ENCODE data around the gene SLC6A6. TPM values are rescaled to one million over a fixed set of nuclear protein-coding genes. Genes with fewer than 3 reads are reported as not detected.

SLC6A6 gene
- total and polyA plus RNA-seq, 8 donors = 3.0 to 36.7 (median 19.7) TPM

DNA sequence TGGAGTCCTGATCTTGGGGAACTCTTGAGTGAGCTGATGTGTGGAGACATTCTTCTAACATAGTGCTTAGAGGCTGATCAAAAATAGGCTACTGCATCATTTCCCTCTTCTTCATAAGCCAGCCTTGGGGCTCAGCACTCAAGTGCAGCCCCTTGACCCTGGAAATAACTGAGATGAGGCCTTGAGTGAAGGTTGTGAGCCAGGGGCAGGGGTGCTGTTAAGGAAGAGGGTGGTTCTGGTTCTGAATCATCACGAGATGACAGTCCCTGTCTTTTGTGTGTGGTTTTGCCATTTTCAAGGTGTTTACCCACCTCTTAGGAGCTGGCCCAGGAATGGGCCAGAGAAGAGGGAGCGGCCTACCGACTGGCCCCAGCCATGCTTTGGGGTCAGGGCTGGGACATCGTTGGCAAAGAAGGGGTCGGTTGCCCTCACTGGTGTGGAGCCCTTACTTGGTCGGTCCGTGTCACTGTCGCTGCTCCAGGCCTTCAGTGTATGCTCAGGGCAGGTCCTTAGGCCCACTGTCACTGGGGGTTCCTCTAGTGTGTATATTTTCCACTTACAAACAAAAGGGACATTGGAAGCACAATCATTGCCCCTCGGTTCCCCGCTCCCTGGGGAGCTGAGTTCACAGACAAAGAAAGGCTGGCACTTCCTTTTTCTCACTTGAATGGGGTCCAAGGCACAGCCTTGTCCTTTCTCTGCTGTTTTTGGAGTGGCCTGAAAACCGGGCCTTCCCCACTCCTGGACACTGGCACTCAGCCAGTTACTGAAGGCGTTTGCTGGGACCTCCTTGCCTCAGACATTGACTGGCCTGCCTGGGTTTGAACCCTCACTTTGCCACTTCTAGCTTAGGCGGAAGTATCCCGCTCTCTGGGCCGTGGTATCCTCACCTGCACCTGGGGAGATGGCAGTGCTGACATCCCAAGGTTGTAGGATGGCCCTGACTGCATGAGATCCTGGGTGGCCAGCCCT, 46.6 kb downstream of the SLC6A6 start:
- intact Hi-C loops (cut with DNase I; ENCODE audit: low total_unique reads) = no loop called here
- no peak overlapping the region for H3K27ac ChIP-seq
- H3K9me3 ChIP-seq = no peaks in the 10 kb centered on the region
- no peak overlapping the region for H3K4me3 ChIP-seq
- H3K4me1 ChIP-seq = peaks cover 26 to 35% (median 30%) of the 10 kb centered on the region in 4 donors
- no peaks in the 10 kb centered on the region for H3K27me3 ChIP-seq
- TF ChIP-seq EP300 (IDR thresholded peaks at IDR 0.05) = no peak
- no peak for TF ChIP-seq POLR2AphosphoS5 (IDR thresholded peaks at IDR 0.05)
- TF ChIP-seq, protein P1, sequence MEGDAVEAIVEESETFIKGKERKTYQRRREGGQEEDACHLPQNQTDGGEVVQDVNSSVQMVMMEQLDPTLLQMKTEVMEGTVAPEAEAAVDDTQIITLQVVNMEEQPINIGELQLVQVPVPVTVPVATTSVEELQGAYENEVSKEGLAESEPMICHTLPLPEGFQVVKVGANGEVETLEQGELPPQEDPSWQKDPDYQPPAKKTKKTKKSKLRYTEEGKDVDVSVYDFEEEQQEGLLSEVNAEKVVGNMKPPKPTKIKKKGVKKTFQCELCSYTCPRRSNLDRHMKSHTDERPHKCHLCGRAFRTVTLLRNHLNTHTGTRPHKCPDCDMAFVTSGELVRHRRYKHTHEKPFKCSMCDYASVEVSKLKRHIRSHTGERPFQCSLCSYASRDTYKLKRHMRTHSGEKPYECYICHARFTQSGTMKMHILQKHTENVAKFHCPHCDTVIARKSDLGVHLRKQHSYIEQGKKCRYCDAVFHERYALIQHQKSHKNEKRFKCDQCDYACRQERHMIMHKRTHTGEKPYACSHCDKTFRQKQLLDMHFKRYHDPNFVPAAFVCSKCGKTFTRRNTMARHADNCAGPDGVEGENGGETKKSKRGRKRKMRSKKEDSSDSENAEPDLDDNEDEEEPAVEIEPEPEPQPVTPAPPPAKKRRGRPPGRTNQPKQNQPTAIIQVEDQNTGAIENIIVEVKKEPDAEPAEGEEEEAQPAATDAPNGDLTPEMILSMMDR (IDR thresholded peaks at IDR 0.05) = no peak
- no peak for TF ChIP-seq POLR2A (IDR thresholded peaks at IDR 0.05)
- H3K36me3 ChIP-seq = peaks cover 39 to 74% (median 63%) of the 10 kb centered on the region in 4 donors
- DNase-seq = no peak
- 63 to 83% (median 74%) methylated on average over 13 to 15 of the region's 15 CpGs for WGBS, 5 donors

DNA sequence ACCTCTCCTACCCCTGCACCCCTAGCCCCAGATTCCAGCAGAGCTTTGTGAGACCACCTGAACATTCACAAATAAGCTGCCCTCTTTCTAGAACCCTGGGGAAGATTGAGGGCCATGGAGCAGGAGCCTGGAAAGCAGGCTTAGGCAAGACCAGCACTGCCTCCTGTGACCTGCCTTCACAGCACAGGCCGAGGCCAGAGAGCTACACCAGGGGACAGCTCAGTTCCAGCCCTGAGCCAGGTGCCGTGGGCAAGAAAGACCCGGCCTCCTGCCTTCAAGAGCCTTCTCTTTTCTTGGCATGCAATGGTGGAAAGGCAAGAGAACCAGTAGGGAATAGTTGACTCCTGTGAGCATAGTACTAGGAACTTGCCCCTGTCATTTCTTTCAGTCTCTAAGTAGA, 48.1 kb downstream of the SLC6A6 start:
- no peaks in the 10 kb centered on the region for H3K27me3 ChIP-seq
- H3K27ac ChIP-seq = no peak overlapping the region
- H3K36me3 ChIP-seq = peaks cover 38 to 73% (median 54%) of the 10 kb centered on the region in 4 donors
- H3K9me3 ChIP-seq = no peaks in the 10 kb centered on the region
- H3K4me1 ChIP-seq = peaks cover 40 to 49% (median 41%) of the 10 kb centered on the region in 4 donors
- no peak for TF ChIP-seq POLR2AphosphoS5 (IDR thresholded peaks at IDR 0.05)
- no peak overlapping the region for H3K4me3 ChIP-seq
- no peak for DNase-seq
- WGBS, 5 donors = 91 to 100% (median 97%) methylated on average over 3 of the region's 3 CpGs
- intact Hi-C loops (cut with DNase I; ENCODE audit: low total_unique reads) = loop anchor here (10.0 kb wide), 1 partner anchor 46 kb away; the partner anchor contains the start of gene SLC6A6

DNA sequence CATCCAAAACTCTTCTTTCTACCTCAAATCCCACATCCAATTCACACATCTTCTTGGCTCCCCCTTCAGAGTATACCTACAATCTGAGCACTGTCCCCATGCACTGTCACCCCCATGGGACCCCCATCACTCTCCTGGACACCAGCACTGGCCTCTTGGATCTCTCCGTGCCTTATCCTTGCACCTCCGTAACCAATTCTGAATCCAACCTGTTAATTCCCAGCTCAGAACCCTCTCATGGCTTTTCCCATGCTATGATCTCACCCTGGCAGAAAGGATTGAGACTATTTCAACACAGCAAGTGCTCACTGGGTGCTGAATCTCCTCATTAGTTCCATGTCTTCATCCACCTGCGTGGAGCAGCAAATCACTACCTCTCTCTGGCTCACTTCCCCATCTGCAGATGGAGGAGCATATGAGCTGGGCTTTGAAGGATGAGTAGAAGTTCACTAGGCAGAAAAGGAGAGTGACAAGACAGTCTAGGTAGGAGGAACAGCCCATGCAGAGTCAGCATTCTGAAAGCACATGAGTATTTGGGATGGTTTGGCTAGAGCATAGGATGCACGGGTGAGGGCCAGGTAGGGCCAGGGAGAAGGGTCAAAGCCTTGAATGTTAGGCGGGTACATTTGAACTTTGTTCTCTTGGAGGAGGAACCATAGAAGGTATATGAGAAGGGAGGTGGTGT, 48.7 kb downstream of the SLC6A6 start:
- Histone ChIP-seq H3K27me3 (no peaks in the 10 kb centered on the region), H3K27ac (peak overlapping the region in 3 of 5 donors; percentile 87 to 90 (median 89)), H3K36me3 (peaks cover 33 to 68% (median 51%) of the 10 kb centered on the region in 4 donors), H3K4me3 (no peak overlapping the region), H3K9me3 (no peaks in the 10 kb centered on the region), H3K4me1 (peaks cover 41 to 55% (median 46%) of the 10 kb centered on the region in 4 donors)
- whole genome bisulfite sequencing, 5 donors = 89 to 98% (median 96%) methylated on average over 5 of the region's 5 CpGs
- no peak for DNase-seq
- intact Hi-C loops (cut with DNase I; ENCODE audit: low total_unique reads) = loop anchor here (10.0 kb wide), 1 partner anchor 46 kb away; the partner anchor contains the start of gene SLC6A6
- TF ChIP-seq, protein P1 (IDR thresholded peaks at IDR 0.05) = no peak
- TF ChIP-seq EP300 (IDR thresholded peaks at IDR 0.05) (no peak), POLR2AphosphoS5 (IDR thresholded peaks at IDR 0.05) (no peak), POLR2A (IDR thresholded peaks at IDR 0.05) (no peak)

DNA sequence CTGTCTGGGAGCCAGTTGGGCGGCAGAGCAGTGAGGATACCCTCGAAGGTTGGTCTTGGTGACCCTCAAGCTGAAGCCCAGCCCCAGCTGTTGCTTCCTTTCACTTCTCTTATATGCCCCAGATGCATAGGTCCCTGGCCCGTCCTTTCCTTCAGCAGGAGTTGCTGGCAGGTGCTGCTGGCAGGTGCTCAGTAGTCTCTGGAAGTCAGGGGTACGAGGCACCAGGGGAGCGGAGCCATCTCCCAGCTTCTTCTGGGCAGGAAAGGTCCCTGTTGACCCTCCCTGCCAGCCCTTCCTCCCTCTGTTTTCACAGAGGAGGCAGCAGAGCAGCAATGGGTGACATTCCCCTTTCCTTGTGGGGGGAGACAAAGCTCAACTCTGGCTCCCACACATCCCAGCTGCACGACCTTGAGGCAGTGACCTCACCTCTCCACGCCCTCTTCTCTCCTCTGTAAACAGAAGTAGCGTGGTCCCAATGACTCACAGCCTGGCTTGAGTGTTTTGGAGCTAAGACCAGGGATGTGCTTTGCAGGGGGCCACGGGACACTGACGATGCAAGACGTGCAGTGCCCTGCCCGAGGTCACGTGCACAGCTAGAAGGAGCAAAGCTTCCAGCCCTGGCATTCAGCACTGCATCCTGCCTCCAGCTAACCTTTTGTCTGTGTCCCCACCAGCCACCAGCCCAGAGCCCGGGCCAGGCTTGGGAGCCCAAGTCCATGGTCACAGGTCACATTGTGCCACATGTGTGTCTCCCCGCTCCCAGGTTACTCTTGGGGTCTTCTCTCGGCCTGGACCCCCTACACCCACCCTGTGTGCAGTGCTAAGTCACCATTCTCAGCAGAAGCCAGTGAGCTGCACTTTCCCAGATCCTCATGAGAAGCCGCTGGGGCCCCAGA, 49.7 kb downstream of the SLC6A6 start:
- Histone ChIP-seq H3K9me3 (no peaks in the 10 kb centered on the region), H3K4me1 (peaks cover 41 to 63% (median 50%) of the 10 kb centered on the region in 4 donors), H3K27me3 (no peaks in the 10 kb centered on the region), H3K4me3 (no peak overlapping the region), H3K27ac (peak overlapping the region; percentile 87 to 92 (median 90)), H3K36me3 (peaks cover 25 to 64% (median 44%) of the 10 kb centered on the region in 4 donors)
- intact Hi-C loops (cut with DNase I; ENCODE audit: low total_unique reads) = loop anchor here (10.0 kb wide), 1 partner anchor 47 kb away; the partner anchor contains the start of gene SLC6A6
- DNase-seq = peak; percentile 41 to 79
- 38 to 56% (median 46%) methylated on average over 16 to 17 of the region's 17 CpGs for WGBS, 5 donors
- no peak for TF ChIP-seq EP300 (IDR thresholded peaks at IDR 0.05)
- peak; percentile 29 to 76 (median 51) for TF ChIP-seq POLR2AphosphoS5 (IDR thresholded peaks at IDR 0.05)
- TF ChIP-seq, protein P1 (IDR thresholded peaks at IDR 0.05) = no peak

Measured in stomach (tissue), 9 donors.